H9 (cell line): Measurements from ENCODE around the gene NLRX1. TPM values are rescaled to one million over a fixed set of nuclear protein-coding genes. Genes with fewer than 3 reads are reported as not detected.

ENCODE experiments used
- DNase-seq: peaks from one replicate; pipeline ENCODE4 v3.0.0-alpha.2; 2017
- H2AFZ ChIP-seq: one replicate; pipeline ENCODE4 v1.6.1; 2013; ENCODE audit warnings: mild to moderate bottlenecking, low read length, control low read depth, moderate library complexity
- H2AK5ac ChIP-seq: 2 replicates; pipeline ENCODE4 v1.6.1; 2013; ENCODE audit warnings: low read length, control low read depth, mixed read lengths; ENCODE audit not compliant: insufficient read length
- H2BK120ac ChIP-seq: one replicate; pipeline ENCODE4 v1.6.1; 2013; ENCODE audit warnings: low read depth, mild to moderate bottlenecking, low read length, control low read depth, inconsistent platforms; ENCODE audit not compliant: poor library complexity, severe bottlenecking
- H2BK12ac ChIP-seq: 2 replicates; pipeline ENCODE4 v1.6.1; 2013; ENCODE audit warnings: low read length, control low read depth, mixed read lengths, low read depth; ENCODE audit not compliant: insufficient read length
- H2BK15ac ChIP-seq: 2 replicates; pipeline ENCODE4 v1.6.1; 2013; ENCODE audit warnings: low read depth, low read length, control low read depth
- H2BK20ac ChIP-seq: one replicate; pipeline ENCODE4 v1.6.1; 2013; ENCODE audit warnings: low read depth, mild to moderate bottlenecking, low read length, control low read depth, inconsistent platforms; ENCODE audit not compliant: poor library complexity, severe bottlenecking
- H2BK5ac ChIP-seq: 2 replicates; pipeline ENCODE4 v1.6.1; 2013; ENCODE audit warnings: low read length, control low read depth, mixed read lengths; ENCODE audit not compliant: insufficient read length
- H3K14ac ChIP-seq: 2 replicates; pipeline ENCODE4 v1.6.1; 2013; ENCODE audit warnings: low read length, control low read depth; ENCODE audit not compliant: insufficient read depth
- H3K18ac ChIP-seq: 2 replicates; pipeline ENCODE4 v1.6.1; 2013; ENCODE audit warnings: low read depth, mild to moderate bottlenecking, mixed read lengths, low read length, control low read depth; ENCODE audit not compliant: insufficient read length
- H3K23ac ChIP-seq: 2 replicates; pipeline ENCODE4 v1.6.1; 2013; ENCODE audit warnings: low read length, control low read depth, mixed read lengths, low read depth; ENCODE audit not compliant: insufficient read length
- H3K23me2 ChIP-seq: 2 replicates; pipeline ENCODE4 v1.6.1; 2013; ENCODE audit warnings: low read depth, mild to moderate bottlenecking, mixed read lengths, low read length, control low read depth; ENCODE audit not compliant: insufficient read length, poor library complexity, severe bottlenecking
- H3K27ac ChIP-seq: 2 replicates; pipeline ENCODE4 v1.5.1; 2013; ENCODE audit warnings: low read length, control low read depth, mixed read lengths, low read depth; ENCODE audit not compliant: insufficient read length
- H3K27me3 ChIP-seq: 2 replicates; pipeline ENCODE4 v1.6.1; 2013; ENCODE audit warnings: low read length, control low read depth, inconsistent platforms; ENCODE audit not compliant: insufficient read depth
- H3K4ac ChIP-seq: 2 replicates; pipeline ENCODE4 v1.6.1; 2013; ENCODE audit warnings: low read depth, mild to moderate bottlenecking, control low read depth, inconsistent platforms, low read length, moderate library complexity
- H3K4me1 ChIP-seq: 2 replicates; pipeline ENCODE4 v1.6.1; 2013; ENCODE audit warnings: low read length, control low read depth, inconsistent platforms; ENCODE audit not compliant: insufficient read depth
- H3K4me2 ChIP-seq: 2 replicates; pipeline ENCODE4 v1.6.1; 2013; ENCODE audit warnings: low read length, control low read depth, mixed read lengths; ENCODE audit not compliant: insufficient read length, insufficient read depth
- H3K56ac ChIP-seq: 2 replicates; pipeline ENCODE4 v1.6.1; 2013; ENCODE audit warnings: low read depth, mild to moderate bottlenecking, mixed read lengths, low read length, control low read depth; ENCODE audit not compliant: insufficient read length
- H3K79me1 ChIP-seq: 2 replicates; pipeline ENCODE4 v1.6.1; 2013; ENCODE audit warnings: low read depth, mild to moderate bottlenecking, moderate library complexity, low read length, control low read depth, inconsistent platforms; ENCODE audit not compliant: insufficient read depth, poor library complexity, severe bottlenecking
- H3K79me2 ChIP-seq: 2 replicates; pipeline ENCODE4 v1.6.1; 2013; ENCODE audit warnings: low read length, control low read depth, inconsistent platforms; ENCODE audit not compliant: insufficient read depth
- H3K9ac ChIP-seq: 2 replicates; pipeline ENCODE4 v1.6.1; 2013; ENCODE audit warnings: low read length, control low read depth, mixed read lengths; ENCODE audit not compliant: insufficient read length; ENCODE audit errors: extremely low read depth
- H3K9me3 ChIP-seq: one replicate; pipeline ENCODE4 v1.6.1; 2013; ENCODE audit warnings: low read depth, low read length, inconsistent platforms; ENCODE audit not compliant: control insufficient read depth
- H3T11ph ChIP-seq: one replicate; pipeline ENCODE4 v1.6.1; 2013; ENCODE audit warnings: mild to moderate bottlenecking, low read length, control low read depth, inconsistent platforms
- H4K20me1 ChIP-seq: one replicate; pipeline ENCODE4 v1.6.1; 2013; ENCODE audit not compliant: control insufficient read depth, insufficient read length, insufficient read depth
- H4K5ac ChIP-seq: 2 replicates; pipeline ENCODE4 v1.6.1; 2013; ENCODE audit warnings: low read depth, mild to moderate bottlenecking, mixed read lengths, low read length, control low read depth; ENCODE audit not compliant: insufficient read length
- H4K8ac ChIP-seq: replicated peaks from 2 replicates; pipeline ENCODE4 v1.6.1; 2013; ENCODE audit warnings: low read length, control low read depth, mixed read lengths, low read depth; ENCODE audit not compliant: insufficient read length
- H4K91ac ChIP-seq: 2 replicates; pipeline ENCODE4 v1.6.1; 2013; ENCODE audit warnings: low read depth, mild to moderate bottlenecking, moderate library complexity, mixed read lengths, low read length, control low read depth; ENCODE audit not compliant: insufficient read length
- H3K27ac Mint-ChIP-seq, 3 experiments: 2 replicates in 2 of 3; 3 replicates in 1 of 3; pipeline ENCODE4 v1.8.0; 2020 to 2021; ENCODE audit warnings: mixed read lengths in 3 of 3, mild to moderate bottlenecking in 1 of 3, moderate library complexity in 1 of 3
- H3K27me3 Mint-ChIP-seq: 2 replicates; pipeline ENCODE4 v1.8.0; 2021; ENCODE audit warnings: low read depth, mild to moderate bottlenecking, moderate library complexity, mixed read lengths
- H3K36me3 Mint-ChIP-seq, 3 experiments: 2 replicates in 2 of 3; 3 replicates in 1 of 3; pipeline ENCODE4 v1.8.0; 2020 to 2021; ENCODE audit warnings: low read depth in 3 of 3, mixed read lengths in 3 of 3; ENCODE audit not compliant: insufficient read depth in 1 of 3
- H3K4me1 Mint-ChIP-seq, 2 experiments: 2 replicates each; pipeline ENCODE4 v1.8.0; 2020; ENCODE audit warnings: mixed read lengths in 2 of 2
- H3K4me3 Mint-ChIP-seq, 2 experiments: 2 replicates in 1 of 2; 3 replicates in 1 of 2; pipeline ENCODE4 v1.8.0; 2020 to 2021; ENCODE audit warnings: mild to moderate bottlenecking in 2 of 2, mixed read lengths in 2 of 2, moderate library complexity in 1 of 2
- H3K9me3 Mint-ChIP-seq, 2 experiments: 2 replicates in 1 of 2; 3 replicates in 1 of 2; pipeline ENCODE4 v1.8.0; 2020; ENCODE audit warnings: mild to moderate bottlenecking in 2 of 2, mixed read lengths in 2 of 2, moderate library complexity in 1 of 2
- CTCF ChIP-seq: fragments of 200-600 bp; sonication (generic); conservative IDR thresholded peaks from 3 replicates; pipeline ENCODE4 v1.8.0; 2021; ENCODE audit warnings: antibody characterized with exemption, mild to moderate bottlenecking
- WGBS: extraction: QIAGEN DNeasy Blood & Tissue Kit; methylation state at CpG from one replicate; pipeline ENCODE4 v1.1.7; 2013; ENCODE audit warnings: missing lambda C conversion rate, low lambda C conversion rate, mixed read lengths; ENCODE audit not compliant: insufficient read length; ENCODE audit errors: extremely low coverage; 5-methylcytosine and 5-hydroxymethylcytosine counted together
- total RNA-seq: library from RNA; stranded (reverse); gene quantifications from 2 replicates; pipeline ENCODE4 v1.2.1, GENCODE V29; 2021

The NLRX1 gene
- total RNA-seq, 1 experiment from 2014 or later: 18.2 TPM

GRCh38 chr11:119202554-119202953, 34.0 kb downstream of the NLRX1 start:
- H3K36me3 Mint-ChIP-seq: no peaks in the 10 kb centered on the region

More at GRCh38 chr11:119202554-119202953, 34.0 kb downstream of the NLRX1 start:
- Histone ChIP-seq H2BK15ac (no peak overlapping the region), H4K8ac (no peak overlapping the region), H4K5ac (no peak overlapping the region), H3K56ac (no peak overlapping the region), H3K23ac (no peak overlapping the region), H4K91ac (no peak overlapping the region), H3T11ph (no peak overlapping the region), H3K14ac (no peak overlapping the region), H2AFZ (no peak overlapping the region), H3K4me1 (no peaks in the 10 kb centered on the region; the same call in 1 of the 2 replicates), H3K23me2 (peaks cover 8% of the 10 kb centered on the region), H4K20me1 (no peaks in the 10 kb centered on the region), H3K9me3 (no peaks in the 10 kb centered on the region), H3K27ac (no peak overlapping the region), H2BK5ac (no peak overlapping the region), H3K79me1 (no peaks in the 10 kb centered on the region), H2BK20ac (no peak overlapping the region), H3K9ac (no peak overlapping the region), H3K27me3 (no peaks in the 10 kb centered on the region), H2AK5ac (no peak overlapping the region), H2BK120ac (no peak overlapping the region), H3K4me2 (no peak overlapping the region), H2BK12ac (no peak overlapping the region), H3K4ac (no peak overlapping the region), H3K79me2 (peaks cover 3% of the 10 kb centered on the region; the same call in 1 of the 2 replicates), H3K18ac (no peak overlapping the region)
- Mint-ChIP-seq H3K27ac (no peak overlapping the region), H3K4me3 (no peak overlapping the region), H3K27me3 (no peaks in the 10 kb centered on the region), H3K4me1 (peaks cover 17 to 29% of the 10 kb centered on the region in 2 experiments), H3K9me3 (peaks cover 0 to 3% of the 10 kb centered on the region in 2 experiments; a peak in 1 of 5 replicates)
- no peak for DNase-seq
- WGBS: no CpG with 5 or more reads among the region's 7 CpGs
- no peak for TF ChIP-seq CTCF
